GM12878 (cell line): ENCODE measurements around the gene C1orf210. TPM values are rescaled to one million over a fixed set of nuclear protein-coding genes. Genes with fewer than 3 reads are reported as not detected.

ENCODE experiments used
- ATAC-seq: fragments of 200-7000 bp; cut with Tn5 transposase; 3 replicates; pipeline ENCODE4 v1.9.1; 2020; ENCODE audit warnings: mild to moderate bottlenecking, moderate library complexity
- BruUV-seq: library from RNA; stranded (reverse); fragments of 400-500 nt; replicated peaks from 2 replicates; lab custom pipeline; 2021; lab: Mats Ljungman, UMichigan
- CTCF ChIA-PET: fragments of 300-600 bp; sonication (Branson Sonifier 250); formaldehyde crosslinking; extraction: SDS; loops from one replicate; lab custom pipeline; 2021; ENCODE audit warnings: inconsistent platforms; lab: Yijun Ruan, JAX
- POLR2A ChIA-PET: fragments of 350-600 bp; formaldehyde crosslinking; extraction: SDS; loops from one replicate; lab custom pipeline; 2021; ENCODE audit warnings: inconsistent platforms; lab: Charles Lee
- RAD21 ChIA-PET: fragments of 300-600 bp; sonication (Branson Sonifier 250); formaldehyde crosslinking; loops from one replicate; lab custom pipeline; 2023; ENCODE audit warnings: antibody characterized with exemption; ENCODE audit not compliant: unreplicated experiment; lab: Charles Lee
- SMC1A ChIA-PET: fragments of 300-600 bp; sonication (Branson Sonifier 250); formaldehyde crosslinking; loops from one replicate; lab custom pipeline; 2023; ENCODE audit not compliant: unreplicated experiment, uncharacterized antibody; lab: Charles Lee
- DNase-seq: peaks from one replicate; pipeline ENCODE4 v3.0.0-alpha.2; 2011; ENCODE audit warnings: low read depth, low spot score
- FAIRE-seq: peaks from 3 replicates; lab custom pipeline; 2011; peaks lifted over from hg19 to GRCh38; lab: Jason Lieb, UNC
- H2AFZ ChIP-seq: 2 replicates; pipeline ENCODE4 v1.6.0; 2011; ENCODE audit warnings: low read depth, low read length, control low read depth; ENCODE audit not compliant: control insufficient read depth
- H3K27ac ChIP-seq: 2 replicates; pipeline ENCODE4 v1.5.1; 2011; ENCODE audit warnings: control low read depth; ENCODE audit not compliant: control insufficient read depth, insufficient read depth
- H3K27me3 ChIP-seq, 2 experiments: replicated peaks in 1 of 2; 2 replicates each; pipeline versions ENCODE4 v1.6.0 to v1.6.1; 2011; ENCODE audit warnings: low read length in 1 of 2; ENCODE audit not compliant: control insufficient read depth in 2 of 2, insufficient read depth in 2 of 2
- H3K36me3 ChIP-seq, 2 experiments: 2 replicates each; pipeline ENCODE4 v1.5.1; 2011; ENCODE audit warnings: low read length in 1 of 2; ENCODE audit not compliant: control insufficient read depth in 2 of 2, insufficient read depth in 2 of 2
- H3K4me1 ChIP-seq: 2 replicates; pipeline ENCODE4 v1.6.1; 2011; ENCODE audit warnings: mild to moderate bottlenecking, low read length, moderate library complexity, mixed read lengths; ENCODE audit not compliant: control insufficient read depth, insufficient read depth
- H3K4me2 ChIP-seq: 2 replicates; pipeline ENCODE4 v1.6.0; 2011; ENCODE audit warnings: control low read depth; ENCODE audit not compliant: control insufficient read depth, insufficient read depth
- H3K4me3 ChIP-seq: fragments of 200-600 bp; sonication (generic); 2 replicates; pipeline ENCODE4 v1.5.1; 2016
- H3K79me2 ChIP-seq: 2 replicates; pipeline ENCODE4 v1.6.0; 2011; ENCODE audit warnings: low read length; ENCODE audit not compliant: control insufficient read depth, insufficient read depth
- H3K9ac ChIP-seq: 2 replicates; pipeline ENCODE4 v1.8.0; 2011; ENCODE audit warnings: low read length, control low read depth, mixed read lengths; ENCODE audit not compliant: control insufficient read depth, insufficient read depth
- H3K9me3 ChIP-seq: replicated peaks from 3 replicates; pipeline ENCODE4 v1.5.1; 2011; ENCODE audit warnings: mild to moderate bottlenecking, low read length; ENCODE audit not compliant: control insufficient read depth, insufficient read depth
- H4K20me1 ChIP-seq: 2 replicates; pipeline ENCODE4 v1.6.0; 2011; ENCODE audit not compliant: control insufficient read depth, insufficient read depth
- EZH2 ChIP-seq: IDR thresholded peaks from 2 replicates; pipeline ENCODE4 v1.6.1; 2012; ENCODE audit warnings: low read depth, mild to moderate bottlenecking, control low read depth, inconsistent platforms, low read length, borderline replicate concordance; ENCODE audit not compliant: control insufficient read depth
- GABPA ChIP-seq: IDR thresholded peaks from 2 replicates; pipeline ENCODE4 v1.6.1; 2014; ENCODE audit warnings: antibody characterized with exemption, low read depth, mild to moderate bottlenecking, inconsistent platforms
- HDGF ChIP-seq: fragments of 450-650 bp; IDR thresholded peaks from 2 replicates; pipeline ENCODE4 v1.6.1; 2016; ENCODE audit warnings: antibody characterized with exemption
- MTA2 ChIP-seq: fragments of 450-650 bp; IDR thresholded peaks from 2 replicates; pipeline ENCODE4 v1.6.1; 2016; ENCODE audit warnings: low read depth, mild to moderate bottlenecking, moderate library complexity
- PBX3 ChIP-seq: IDR thresholded peaks from 2 replicates; pipeline ENCODE4 v1.6.1; 2011; ENCODE audit warnings: mild to moderate bottlenecking, low read depth, low read length, moderate library complexity; ENCODE audit not compliant: insufficient replicate concordance
- POLR2AphosphoS2 ChIP-seq: IDR thresholded peaks from 2 replicates; pipeline ENCODE4 v1.6.1; 2011; ENCODE audit warnings: low read depth, mild to moderate bottlenecking, low read length, improper control_type of control experiment, moderate library complexity
- RELA ChIP-seq: fragments of 450-650 bp; IDR thresholded peaks from 2 replicates; pipeline ENCODE4 v1.8.0; 2014; ENCODE audit warnings: borderline replicate concordance; ENCODE audit not compliant: partially characterized antibody
- SREBF1 ChIP-seq: IDR thresholded peaks from 2 replicates; pipeline ENCODE4 v1.6.1; 2012; ENCODE audit warnings: mild to moderate bottlenecking, low read length
- SUZ12 ChIP-seq: fragments of 200-600 bp; sonication (generic); IDR thresholded peaks from one replicate; pipeline ENCODE4 v1.6.1; 2018; ENCODE audit warnings: antibody characterized with exemption, mild to moderate bottlenecking; ENCODE audit not compliant: unreplicated experiment
- ZNF274 ChIP-seq: IDR thresholded peaks from one replicate; pipeline ENCODE4 v1.8.0; 2011; ENCODE audit not compliant: insufficient read length, insufficient read depth
- ZSCAN29 ChIP-seq: fragments of 450-650 bp; IDR thresholded peaks from 2 replicates; pipeline ENCODE4 v1.6.1; 2017; ENCODE audit warnings: mild to moderate bottlenecking, moderate library complexity
- WGBS: methylation state at CpG from one replicate; pipeline ENCODE4 v1.1.6; 2016; ENCODE audit warnings: low lambda C conversion rate; ENCODE audit not compliant: insufficient replicate concordance, insufficient coverage; ENCODE audit errors: missing lambda C conversion rate; 5-methylcytosine and 5-hydroxymethylcytosine counted together
- in situ Hi-C: fragments of 300-500 bp; cut with MboI; formaldehyde crosslinking; loops from 9 replicates; pipeline ENCODE4 v1.14.3; 2018; ENCODE audit warnings: mixed read lengths
- intact Hi-C: fragments of 100-400 bp; cut with micrococcal nuclease; formaldehyde crosslinking; loops from one replicate; pipeline ENCODE4 v1.14.2; 2022; ENCODE audit not compliant: unreplicated experiment
- polyA plus RNA-seq, 11 experiments: library from polyadenylated mRNA; depleted of rRNA in 4 of 11; unstranded in 6 of 11; stranded (reverse) in 5 of 11; fragments of >200 nt; fragmentation: Nextera tagmentation in 4 of 11; fragmentation: Illumina TruSeq in 1 of 11; extraction: Ambion mirVana in 4 of 11; extraction: Trizol in 1 of 11; gene quantifications; 1 replicate in 1 of 11; 2 replicates in 10 of 11; pipeline versions ENCODE4 v1.2.1 to v1.2.3, GENCODE V29; 2011 to 2016; ENCODE audit warnings: inconsistent platforms in 2 of 11, missing spikeins in 2 of 11, low read depth in 1 of 11
- total RNA-seq, 4 experiments: library from RNA; depleted of rRNA in 3 of 4; stranded (reverse); fragments of >200 nt in 3 of 4; fragmentation: Illumina TruSeq in 1 of 4; extraction: Trizol in 1 of 4; gene quantifications; 2 replicates each; pipeline versions ENCODE4 v1.2.1 to v1.2.3, GENCODE V29; 2013 to 2021
- TF ChIP-seq, protein P1 (sequence below): IDR thresholded peaks from 2 replicates; pipeline ENCODE4 v1.6.1; 2011; ENCODE audit warnings: borderline replicate concordance, low read depth, mild to moderate bottlenecking, moderate library complexity, low read length; ENCODE audit not compliant: insufficient read depth, poor library complexity, severe bottlenecking
- TF ChIP-seq, protein P2 (sequence below): fragments of 450-650 bp; IDR thresholded peaks from 2 replicates; pipeline ENCODE4 v1.6.1; 2017; ENCODE audit warnings: mild to moderate bottlenecking, low read depth, inconsistent platforms; ENCODE audit not compliant: poor library complexity, severe bottlenecking

C1orf210 gene
- total and polyA plus RNA-seq, 10 of the 15 experiments (the other 5 are each of a cell fraction or from before 2014, with no cell fraction given) = 0.07 TPM; not detected in 9

GRCh38 chr1:43313771-43314170 lies 28.4 kb upstream of the C1orf210 start:
- in situ Hi-C loops = no loop called here
- H3K79me2 ChIP-seq = no peaks in the 10 kb centered on the region
- BruUV-seq = no TSS peak
- no peaks in the 10 kb centered on the region for H4K20me1 ChIP-seq
- CTCF ChIA-PET = no interaction called here
- TF ChIP-seq MTA2 (no peak), SREBF1 (no peak), ZSCAN29 (no peak), SUZ12 (no peak), EZH2 (no peak), RELA (no peak), ZNF274 (no peak), GABPA (no peak), HDGF (no peak), PBX3 (no peak), POLR2AphosphoS2 (no peak)
- TF ChIP-seq, protein P1, sequence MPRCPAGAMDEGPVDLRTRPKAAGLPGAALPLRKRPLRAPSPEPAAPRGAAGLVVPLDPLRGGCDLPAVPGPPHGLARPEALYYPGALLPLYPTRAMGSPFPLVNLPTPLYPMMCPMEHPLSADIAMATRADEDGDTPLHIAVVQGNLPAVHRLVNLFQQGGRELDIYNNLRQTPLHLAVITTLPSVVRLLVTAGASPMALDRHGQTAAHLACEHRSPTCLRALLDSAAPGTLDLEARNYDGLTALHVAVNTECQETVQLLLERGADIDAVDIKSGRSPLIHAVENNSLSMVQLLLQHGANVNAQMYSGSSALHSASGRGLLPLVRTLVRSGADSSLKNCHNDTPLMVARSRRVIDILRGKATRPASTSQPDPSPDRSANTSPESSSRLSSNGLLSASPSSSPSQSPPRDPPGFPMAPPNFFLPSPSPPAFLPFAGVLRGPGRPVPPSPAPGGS = no peak
- TF ChIP-seq, protein P2, sequence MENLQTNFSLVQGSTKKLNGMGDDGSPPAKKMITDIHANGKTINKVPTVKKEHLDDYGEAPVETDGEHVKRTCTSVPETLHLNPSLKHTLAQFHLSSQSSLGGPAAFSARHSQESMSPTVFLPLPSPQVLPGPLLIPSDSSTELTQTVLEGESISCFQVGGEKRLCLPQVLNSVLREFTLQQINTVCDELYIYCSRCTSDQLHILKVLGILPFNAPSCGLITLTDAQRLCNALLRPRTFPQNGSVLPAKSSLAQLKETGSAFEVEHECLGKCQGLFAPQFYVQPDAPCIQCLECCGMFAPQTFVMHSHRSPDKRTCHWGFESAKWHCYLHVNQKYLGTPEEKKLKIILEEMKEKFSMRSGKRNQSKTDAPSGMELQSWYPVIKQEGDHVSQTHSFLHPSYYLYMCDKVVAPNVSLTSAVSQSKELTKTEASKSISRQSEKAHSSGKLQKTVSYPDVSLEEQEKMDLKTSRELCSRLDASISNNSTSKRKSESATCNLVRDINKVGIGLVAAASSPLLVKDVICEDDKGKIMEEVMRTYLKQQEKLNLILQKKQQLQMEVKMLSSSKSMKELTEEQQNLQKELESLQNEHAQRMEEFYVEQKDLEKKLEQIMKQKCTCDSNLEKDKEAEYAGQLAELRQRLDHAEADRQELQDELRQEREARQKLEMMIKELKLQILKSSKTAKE = no peak
- TF ChIP-seq, all 136 proteins: peak for 0
- Histone ChIP-seq H3K36me3 (no peaks in the 10 kb centered on the region), H3K27ac (no peak overlapping the region), H3K9ac (no peak overlapping the region), H3K27me3 (no peaks in the 10 kb centered on the region), H3K4me3 (no peak overlapping the region), H3K4me1 (no peaks in the 10 kb centered on the region), H2AFZ (no peak overlapping the region), H3K4me2 (no peak overlapping the region), H3K9me3 (no peaks in the 10 kb centered on the region)
- DNase-seq = no peak
- ATAC-seq = no peak
- no peak for FAIRE-seq
- intact Hi-C loops = no loop called here
- ChIA-PET SMC1A (no interaction called here), POLR2A (no interaction called here), RAD21 (no interaction called here)
- 50% methylated on average over 10 of the region's 10 CpGs for WGBS
